Cardiac muscle cell (in vitro differentiated cells and primary cell): ENCODE data around the gene ALS2CL. TPM values are rescaled to one million over a fixed set of nuclear protein-coding genes. Genes with fewer than 3 reads are reported as not detected.

Experiments used
- DNase-seq, 2 donors: peaks; one replicate each; pipeline versions ENCODE4 v3.0.0 to v3.0.0-alpha.2; 2010 to 2017; ENCODE audit warnings: low read depth in 1 of 2, low spot score in 1 of 2
- H3K27ac ChIP-seq: fragments of 200-600 bp; sonication (generic); 2 replicates; pipeline ENCODE4 v1.5.1; 2016
- H3K27me3 ChIP-seq: fragments of 200-600 bp; sonication (generic); 2 replicates; pipeline ENCODE4 v1.6.0; 2016; ENCODE audit warnings: control low read depth
- H3K36me3 ChIP-seq: fragments of 200-600 bp; sonication (generic); 2 replicates; pipeline ENCODE4 v1.5.1; 2016; ENCODE audit warnings: control low read depth
- H3K4me1 ChIP-seq: fragments of 200-600 bp; sonication (generic); 2 replicates; pipeline ENCODE4 v1.8.1; 2017; ENCODE audit warnings: low read depth, mild to moderate bottlenecking, mixed run types
- H3K4me3 ChIP-seq: fragments of 200-600 bp; sonication (generic); 2 replicates; pipeline ENCODE4 v1.5.1; 2016; ENCODE audit warnings: mild to moderate bottlenecking
- H3K9me3 ChIP-seq: fragments of 200-600 bp; sonication (generic); 2 replicates; pipeline ENCODE4 v1.5.1; 2017; ENCODE audit warnings: low read depth, mild to moderate bottlenecking, control low read depth
- CTCF ChIP-seq: IDR thresholded peaks from 2 replicates; pipeline ENCODE4 v1.5.1; 2012; ENCODE audit warnings: low read depth, mild to moderate bottlenecking, low read length
- polyA plus RNA-seq: library from polyadenylated mRNA; unstranded; fragments of >200 nt; fragmentation: Nextera tagmentation; extraction: Ambion mirVana; gene quantifications from 2 replicates; pipeline ENCODE4 v1.2.1, GENCODE V29; 2016
- total RNA-seq: library from RNA; depleted of rRNA; stranded (reverse); fragments of >200 nt; gene quantifications from 2 replicates; pipeline ENCODE4 v1.2.3, GENCODE V29; 2016

Gene ALS2CL
- total and polyA plus RNA-seq, 2 experiments from 2014 or later: 2.2 to 11.4 TPM

GRCh38 chr3:46656778-46657556, 36.5 kb downstream of the ALS2CL start:
- Histone ChIP-seq H3K27me3 (no peaks in the 10 kb centered on the region), H3K27ac (no peak overlapping the region), H3K4me3 (no peak overlapping the region), H3K9me3 (no peaks in the 10 kb centered on the region), H3K36me3 (no peaks in the 10 kb centered on the region), H3K4me1 (no peaks in the 10 kb centered on the region)
- DNase-seq: no peak
- no peak for TF ChIP-seq CTCF

- Histone ChIP-seq H3K36me3 (no peaks in the 10 kb centered on the region), H3K9me3 (no peaks in the 10 kb centered on the region), H3K27me3 (no peaks in the 10 kb centered on the region), H3K4me1 (no peaks in the 10 kb centered on the region), H3K27ac (no peak overlapping the region), H3K4me3 (no peak overlapping the region)
- no peak for TF ChIP-seq CTCF
- DNase-seq: peak in 1 of 2 donors; percentile 12
These were observed 38.2 kb downstream of the ALS2CL start for GRCh38 chr3:46655271-46655670.

- Histone ChIP-seq H3K36me3 (no peaks in the 10 kb centered on the region), H3K27ac (no peak overlapping the region), H3K4me1 (peaks cover 7% of the 10 kb centered on the region), H3K9me3 (no peaks in the 10 kb centered on the region), H3K27me3 (no peaks in the 10 kb centered on the region), H3K4me3 (no peak overlapping the region)
- no peak for TF ChIP-seq CTCF
- DNase-seq: no peak
These were observed 42.4 kb downstream of the ALS2CL start for GRCh38 chr3:46651084-46651483.

GRCh38 chr3:46649436-46649835, 44.0 kb downstream of the ALS2CL start:
- Histone ChIP-seq H3K4me1 (peaks cover 7% of the 10 kb centered on the region), H3K36me3 (no peaks in the 10 kb centered on the region), H3K27me3 (no peaks in the 10 kb centered on the region), H3K9me3 (no peaks in the 10 kb centered on the region), H3K27ac (no peak overlapping the region), H3K4me3 (no peak overlapping the region)
- TF ChIP-seq CTCF: no peak
- DNase-seq: no peak

- no peak for TF ChIP-seq CTCF
These were observed 45.4 kb downstream of the ALS2CL start for GRCh38 chr3:46648096-46648495.

More at GRCh38 chr3:46648096-46648495, 45.4 kb downstream of the ALS2CL start:
- H3K9me3 ChIP-seq: no peaks in the 10 kb centered on the region
- H3K27me3 ChIP-seq: no peaks in the 10 kb centered on the region
- no peaks in the 10 kb centered on the region for H3K36me3 ChIP-seq
- no peak for DNase-seq
- no peak overlapping the region for H3K27ac ChIP-seq
- H3K4me3 ChIP-seq: no peak overlapping the region
- H3K4me1 ChIP-seq: peaks cover 7% of the 10 kb centered on the region
